Stimulated activated CD4-positive, alpha-beta T cell treated with anti-CD3 and anti-CD28 coated beads, Interleukin-1b, Interleukin-23, amount 100 ng/mL, for 48 hours (primary cell): ENCODE results near the gene ADGRL2.

Experiments
- DNase-seq: peaks from one replicate; pipeline ENCODE4 v3.0.0-alpha.2; 2020

ADGRL2 gene

DNA sequence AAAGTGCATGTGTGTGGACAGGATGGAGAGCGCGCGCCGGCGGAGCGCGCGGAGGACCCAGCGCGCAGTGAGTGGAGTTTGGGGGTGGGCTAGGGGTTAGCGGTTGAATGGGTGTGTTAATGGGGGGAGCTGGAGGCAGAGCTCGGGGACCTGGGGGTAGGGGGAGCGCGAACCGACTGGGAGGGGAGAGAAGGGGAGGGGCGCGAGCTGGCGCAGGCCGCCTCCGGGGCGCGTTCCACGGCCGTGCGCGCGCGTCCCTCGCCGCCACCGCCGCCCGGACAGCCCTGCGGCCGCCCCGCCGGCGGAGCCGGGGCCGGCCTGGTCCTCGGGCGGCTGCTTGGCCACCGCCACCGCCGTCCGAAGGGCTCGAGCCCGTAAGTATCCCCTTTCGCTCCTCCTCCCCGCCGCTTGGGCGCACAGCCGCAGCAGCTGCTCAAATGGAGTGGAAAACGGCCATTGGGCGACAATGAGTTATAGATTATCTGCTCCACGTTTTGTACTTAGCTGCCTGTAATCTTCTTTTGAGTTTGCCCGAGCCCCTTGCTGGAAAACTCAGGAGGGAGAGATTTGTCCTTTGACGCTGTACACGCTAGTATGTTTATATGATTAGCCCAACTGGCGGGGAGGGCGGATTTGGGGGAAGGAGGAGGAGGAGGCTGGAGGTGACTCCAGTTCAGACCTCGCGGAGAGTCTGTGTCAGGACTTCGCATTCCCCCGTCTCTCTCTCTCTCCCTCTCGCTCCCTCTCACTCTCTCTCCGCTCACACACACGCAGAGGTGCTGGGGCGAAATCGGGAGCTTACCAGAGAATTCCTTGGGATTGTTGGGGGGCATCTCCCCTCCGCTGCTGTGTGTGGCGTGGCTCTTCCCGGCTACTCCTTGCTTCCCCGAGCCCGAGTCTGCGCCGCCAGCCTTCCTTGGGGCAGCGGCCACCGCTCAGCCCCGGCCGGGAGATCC, at the start of gene ADGRL2:
Gene ADGRL2, plus strand, starts transcription at position 240 of the 956 bp plus-strand sequence. CDS start 36,051 bp downstream, outside the sequence.
- no peak for DNase-seq

DNA sequence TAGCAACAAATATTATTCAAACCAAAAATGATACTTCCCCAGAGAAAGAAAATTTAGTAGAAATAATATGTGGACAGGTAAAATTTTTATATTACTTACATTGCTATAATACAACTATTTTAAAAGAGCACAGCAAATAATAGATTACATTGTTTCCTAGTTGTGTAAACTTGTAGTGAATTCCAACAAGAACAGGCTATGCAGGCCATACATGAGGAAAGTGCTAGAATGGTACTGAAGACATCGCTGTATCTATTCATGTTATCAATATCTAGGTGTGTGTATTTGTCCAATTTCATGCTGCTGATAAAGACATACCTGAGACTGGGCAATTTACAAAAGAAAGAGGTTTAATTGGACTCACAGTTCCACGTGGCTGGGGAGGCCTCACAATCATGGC, 47.9 kb upstream of the ADGRL2 start:
- no peak for DNase-seq

DNA sequence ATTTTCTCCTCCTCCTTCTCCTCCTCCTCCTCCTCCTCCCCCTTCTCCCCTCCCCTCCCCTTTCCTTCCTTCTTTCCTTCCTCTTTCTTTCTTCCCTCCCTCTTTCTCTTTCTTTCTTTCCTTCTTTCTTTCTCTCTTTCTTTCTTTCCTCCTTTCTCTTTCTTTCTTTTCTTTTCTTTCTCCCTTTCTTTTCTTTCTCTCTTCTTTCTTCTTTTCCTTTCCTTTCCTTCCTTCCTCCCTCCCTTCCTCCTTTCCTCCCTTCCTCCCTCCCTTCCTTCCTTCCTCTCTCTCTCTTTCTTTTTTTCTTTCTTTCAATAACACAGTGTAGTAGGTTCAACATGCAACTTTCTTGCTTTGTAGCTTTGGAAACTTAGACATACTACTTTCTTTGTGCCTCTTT, 46.3 kb upstream of the ADGRL2 start:
- no peak for DNase-seq

- DNase-seq, result no peak
These were observed 43.9 kb upstream of the ADGRL2 start for GRCh38 chr1:81756872-81757271.

GRCh38 chr1:81757398-81758020, 43.2 kb upstream of the ADGRL2 start:
- no peak for DNase-seq

GRCh38 chr1:81758181-81758580, 42.6 kb upstream of the ADGRL2 start:
- DNase-seq, result no peak

DNA sequence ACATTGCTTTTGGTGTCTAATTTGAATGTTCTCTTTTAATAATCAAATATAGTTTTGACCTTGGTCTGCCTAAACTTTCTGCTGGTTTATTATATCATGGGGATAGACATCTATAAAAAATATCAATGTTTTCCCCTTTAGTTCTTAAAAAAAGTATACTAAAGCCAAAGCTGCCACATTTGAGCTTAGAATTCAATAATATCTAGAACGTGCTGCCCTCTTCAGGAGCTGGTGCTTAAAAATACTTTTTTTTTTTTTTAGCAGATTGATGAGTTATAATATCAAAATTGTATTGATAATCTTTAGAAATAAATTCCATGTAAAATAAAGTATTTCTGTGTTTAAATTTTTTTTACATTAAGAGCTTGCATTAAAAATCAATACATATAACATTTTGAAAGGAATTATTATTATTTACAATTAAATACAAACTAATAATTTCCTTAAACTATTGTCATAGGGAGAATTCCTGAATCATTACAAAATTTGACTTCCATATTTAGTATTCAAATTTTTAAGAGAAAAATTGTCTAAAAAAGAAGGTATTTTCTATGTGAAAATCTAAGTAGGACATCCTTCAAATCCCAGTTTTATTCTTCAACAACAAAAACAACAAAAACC, 40.1 kb upstream of the ADGRL2 start:
- no peak for DNase-seq

DNA sequence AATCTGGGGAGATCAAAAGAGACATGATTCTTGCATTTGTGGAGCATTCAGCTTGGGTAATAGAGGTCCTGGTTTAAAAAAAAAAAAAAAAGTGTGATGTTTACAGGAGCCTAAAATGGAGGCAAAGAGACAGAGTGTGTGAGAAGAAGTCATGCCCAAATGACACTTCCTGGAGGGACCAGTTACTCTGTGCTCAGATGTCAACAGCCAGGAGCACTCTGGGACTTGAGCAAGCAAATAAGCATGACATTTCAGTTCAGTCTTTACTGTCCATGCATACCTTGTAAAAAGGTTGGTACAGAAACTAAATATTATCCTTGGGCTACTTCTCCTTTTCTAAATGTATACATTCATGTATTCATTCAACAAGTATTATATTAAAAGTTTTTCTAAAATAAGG, 25.2 kb upstream of the ADGRL2 start:
- no peak for DNase-seq

DNA sequence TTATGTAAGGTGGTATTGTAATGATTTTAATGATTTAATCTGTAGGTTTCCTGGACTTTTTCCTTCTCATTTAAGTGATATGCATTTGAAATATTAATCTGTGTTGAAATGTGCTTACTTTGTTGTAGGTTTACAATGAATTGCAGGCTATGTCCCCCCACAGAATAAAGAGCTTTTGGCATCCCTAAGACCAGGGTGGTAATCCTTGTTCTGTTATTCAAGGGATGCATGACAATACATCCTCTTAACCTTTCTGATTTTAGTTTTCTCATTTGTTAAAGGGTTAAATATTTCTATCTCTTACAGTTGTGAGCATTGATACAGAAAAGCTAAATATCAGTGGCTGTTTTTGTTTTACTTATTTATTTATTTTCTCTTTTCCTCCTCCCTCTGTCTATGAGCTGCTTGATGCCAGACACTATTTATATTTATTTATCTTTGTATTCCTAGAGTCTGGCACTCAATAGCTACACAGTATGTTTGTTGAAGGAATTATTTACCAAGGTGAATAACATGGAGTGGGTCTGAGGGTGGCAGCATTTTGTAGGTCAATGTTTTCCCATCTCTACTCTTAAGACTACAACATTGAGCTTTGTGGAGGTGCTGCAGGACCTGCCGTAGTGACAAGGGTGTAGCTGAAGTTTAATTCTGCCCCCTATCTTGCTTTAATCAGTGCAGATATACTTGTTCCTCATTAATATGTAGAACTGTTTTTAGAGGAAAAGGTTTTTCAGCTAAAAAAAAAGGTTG, 19.9 kb upstream of the ADGRL2 start:
- no peak for DNase-seq

DNA sequence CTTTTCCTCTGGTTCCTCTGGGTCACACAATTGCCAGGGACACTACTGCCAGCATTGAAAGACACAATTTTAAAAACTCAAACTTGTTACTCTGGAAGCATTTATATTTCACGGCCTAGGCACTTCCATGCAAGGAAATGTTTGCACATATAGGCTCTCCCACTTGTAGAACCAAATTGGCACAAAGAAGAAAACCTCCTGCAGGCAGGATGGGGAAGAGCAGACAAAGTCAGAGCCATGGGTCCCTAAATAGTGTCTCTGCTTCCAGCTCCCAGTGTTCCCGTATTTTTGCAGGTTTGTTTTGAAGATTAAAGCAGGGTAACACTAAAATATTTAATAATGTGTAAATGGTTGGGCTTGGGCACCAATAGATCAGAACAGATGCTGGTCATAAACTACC, 19.0 kb upstream of the ADGRL2 start:
- DNase-seq, result no peak

DNA sequence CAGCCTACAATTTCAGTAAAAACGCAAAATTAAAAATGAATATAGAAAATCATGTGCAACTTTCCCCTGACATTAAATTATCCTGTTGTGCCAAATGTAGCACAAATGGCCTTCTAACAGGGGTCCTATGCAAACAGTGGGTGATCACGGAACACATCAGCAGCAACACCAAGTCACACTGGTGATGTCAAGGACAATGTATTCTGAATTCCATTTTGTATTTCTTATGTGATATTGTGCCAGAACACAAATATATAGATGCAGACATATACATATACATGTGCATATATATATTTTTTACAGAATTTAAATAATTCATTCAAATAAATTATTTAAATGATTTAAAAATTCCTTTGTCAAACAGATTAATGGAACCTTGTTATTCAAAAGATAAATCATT, 8.6 kb upstream of the ADGRL2 start:
- no peak for DNase-seq

DNA sequence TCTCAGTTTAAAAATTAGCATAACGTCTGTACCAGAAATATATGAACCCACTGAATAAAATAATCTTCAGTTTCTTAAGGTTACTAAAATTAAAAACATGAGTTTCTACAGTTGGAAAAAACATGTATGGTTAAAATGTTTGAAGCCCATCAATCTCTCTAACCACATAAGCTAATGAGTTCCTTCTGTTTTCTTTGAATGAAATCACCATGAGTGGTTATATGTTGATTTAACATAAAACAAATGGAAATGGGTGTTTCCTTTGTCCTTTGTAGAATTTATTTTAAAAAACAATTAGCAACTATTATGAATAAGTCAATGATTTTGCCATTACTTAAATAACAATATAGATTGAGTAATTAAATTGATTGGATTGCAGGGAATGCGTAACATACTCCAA, 3.0 kb upstream of the ADGRL2 start:
- DNase-seq, result no peak

GRCh38 chr1:81799939-81800694, 617 bp upstream of the ADGRL2 start:
- DNase-seq, result no peak

DNA sequence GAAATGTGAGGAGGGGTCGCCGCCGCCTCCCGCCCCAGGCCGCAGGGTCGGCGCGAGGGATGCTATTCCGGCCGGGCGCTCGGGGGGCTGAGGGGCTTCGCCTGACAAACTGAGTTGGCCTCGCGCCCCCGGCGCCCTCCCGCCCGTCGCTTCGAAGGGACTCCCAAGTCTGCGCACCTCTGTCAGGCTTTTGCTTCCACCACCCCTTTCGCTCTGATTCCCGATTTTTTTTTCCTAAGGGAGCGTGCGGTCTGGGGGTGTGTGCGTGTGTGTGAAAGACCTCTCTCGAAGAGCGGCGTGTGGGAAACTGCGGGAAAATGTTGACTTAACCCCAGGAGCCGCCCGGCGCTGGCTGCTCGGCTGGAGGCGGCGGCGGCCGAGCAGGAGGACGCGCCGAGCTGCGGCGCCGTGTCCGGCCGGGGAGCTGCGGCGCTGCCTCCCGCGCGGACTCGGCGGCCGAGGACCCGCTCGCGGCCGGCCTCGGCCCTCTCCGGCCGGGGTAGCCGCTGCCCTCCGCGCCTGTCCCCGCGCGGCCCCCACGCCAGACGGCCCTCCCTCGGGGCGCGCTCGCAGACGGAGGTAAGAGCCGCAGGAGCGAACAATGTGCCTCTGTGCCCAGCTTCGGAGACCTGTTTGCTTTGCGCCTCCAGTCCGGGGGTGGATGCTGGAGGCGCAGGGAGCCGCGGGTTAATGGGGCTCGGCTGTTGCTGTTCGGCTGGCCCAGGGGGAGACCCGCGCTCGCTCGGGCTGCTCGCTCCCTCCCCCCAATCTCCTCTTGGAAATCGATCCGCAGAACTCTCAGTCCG, 1.1 kb downstream of the ADGRL2 start:
- DNase-seq, result no peak

DNA sequence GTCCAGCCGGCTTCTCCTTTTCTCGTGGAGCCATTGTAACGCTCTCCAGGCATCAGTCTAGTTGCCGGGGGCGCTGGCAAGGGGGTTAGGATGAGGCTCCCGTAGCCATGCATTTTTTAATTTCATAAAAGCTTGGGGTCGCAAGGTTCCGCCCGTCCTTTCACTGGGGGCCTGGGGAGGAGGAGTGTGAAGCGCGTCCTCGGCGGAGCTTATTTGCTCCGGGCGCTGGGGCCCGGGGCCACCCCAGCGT, 1.6 kb downstream of the ADGRL2 start:
- no peak for DNase-seq

DNA sequence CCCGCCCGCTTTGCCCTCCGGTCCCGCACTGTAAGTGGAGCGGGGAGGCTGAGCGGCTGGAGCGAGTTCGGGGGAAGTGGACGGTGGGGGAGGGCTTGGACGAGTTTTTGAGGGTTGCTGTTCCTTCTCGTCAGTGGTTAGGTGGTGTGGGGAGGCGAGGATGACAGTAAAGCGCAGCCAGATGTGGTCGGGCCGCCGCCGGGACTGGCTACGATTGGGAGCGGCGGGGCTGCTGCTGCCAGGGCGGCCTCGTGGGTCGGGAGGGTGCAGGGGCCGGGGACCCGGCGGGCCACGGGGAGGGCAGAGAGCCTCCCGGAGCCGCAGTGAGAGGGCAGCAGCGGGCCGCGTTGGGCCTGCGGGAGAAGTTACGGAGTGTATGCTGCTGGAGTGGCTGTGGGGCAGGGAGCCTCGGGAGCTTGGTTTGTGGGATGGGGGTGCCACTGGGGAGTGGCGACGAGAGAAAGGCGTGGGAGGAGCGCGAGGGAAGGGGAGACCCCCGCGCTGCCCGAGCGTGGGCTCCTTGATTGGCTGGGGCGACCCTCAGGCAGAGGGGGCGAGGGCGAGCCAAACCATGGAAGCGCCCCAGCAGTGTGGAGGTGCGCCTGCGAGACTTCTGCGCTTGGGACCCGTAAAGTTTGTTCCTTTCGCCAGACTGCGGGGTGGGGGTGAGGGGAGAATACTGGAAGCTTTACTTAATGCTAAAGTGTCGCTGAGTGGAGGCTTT, 2.1 kb downstream of the ADGRL2 start:
- no peak for DNase-seq

DNA sequence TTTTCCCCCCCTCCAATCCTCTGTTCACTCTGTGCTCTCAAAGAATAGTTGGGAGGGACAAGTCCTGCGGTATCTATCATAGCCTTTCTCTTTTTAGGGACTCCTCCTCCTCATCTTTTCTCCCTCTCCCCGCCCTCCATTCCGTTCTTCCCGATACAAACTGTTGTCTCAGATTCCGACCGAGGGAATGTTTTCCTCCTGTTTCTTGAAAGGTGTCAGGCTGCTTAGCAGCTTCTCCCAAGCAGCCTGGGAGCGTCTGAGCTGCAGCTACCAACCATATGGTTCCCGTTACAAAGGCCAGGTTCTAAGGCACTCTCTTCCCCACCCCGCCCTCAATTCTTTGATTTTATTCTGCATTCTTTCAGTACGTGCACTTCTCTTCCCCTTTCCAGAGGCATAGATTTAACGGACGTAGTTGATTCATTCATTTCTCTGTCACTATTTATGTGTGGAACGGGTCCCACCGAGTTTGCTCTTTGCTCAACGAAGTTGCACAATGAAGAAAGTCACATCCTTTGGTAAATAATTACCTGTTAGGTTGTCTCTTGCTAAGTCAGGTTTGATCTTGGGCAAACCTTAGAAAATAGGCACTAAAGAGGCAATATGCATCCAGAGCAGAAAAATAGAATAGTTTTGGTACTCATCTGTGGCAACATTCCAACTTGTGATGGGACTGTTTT, 2.8 kb downstream of the ADGRL2 start:
- DNase-seq, result no peak

DNA sequence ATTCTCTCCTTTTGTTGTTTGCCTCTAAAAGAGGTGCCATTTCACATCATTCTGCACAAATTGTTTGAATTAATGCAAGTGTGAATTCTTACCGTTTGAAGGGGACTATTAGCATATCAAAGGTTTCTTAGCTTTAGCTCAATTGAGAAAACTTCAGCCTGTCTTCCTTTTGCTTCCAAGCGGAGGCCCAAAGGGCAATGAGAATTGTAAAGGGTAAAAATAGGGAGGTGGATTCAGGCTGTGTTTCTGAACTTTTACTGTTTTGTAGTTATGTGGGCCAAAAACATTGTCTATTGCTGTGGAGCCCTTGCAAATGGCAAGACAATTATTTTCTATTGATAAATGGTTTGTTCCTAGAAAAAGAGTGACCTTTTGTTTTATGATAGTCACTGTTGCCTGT, 3.6 kb downstream of the ADGRL2 start:
- no peak for DNase-seq

DNA sequence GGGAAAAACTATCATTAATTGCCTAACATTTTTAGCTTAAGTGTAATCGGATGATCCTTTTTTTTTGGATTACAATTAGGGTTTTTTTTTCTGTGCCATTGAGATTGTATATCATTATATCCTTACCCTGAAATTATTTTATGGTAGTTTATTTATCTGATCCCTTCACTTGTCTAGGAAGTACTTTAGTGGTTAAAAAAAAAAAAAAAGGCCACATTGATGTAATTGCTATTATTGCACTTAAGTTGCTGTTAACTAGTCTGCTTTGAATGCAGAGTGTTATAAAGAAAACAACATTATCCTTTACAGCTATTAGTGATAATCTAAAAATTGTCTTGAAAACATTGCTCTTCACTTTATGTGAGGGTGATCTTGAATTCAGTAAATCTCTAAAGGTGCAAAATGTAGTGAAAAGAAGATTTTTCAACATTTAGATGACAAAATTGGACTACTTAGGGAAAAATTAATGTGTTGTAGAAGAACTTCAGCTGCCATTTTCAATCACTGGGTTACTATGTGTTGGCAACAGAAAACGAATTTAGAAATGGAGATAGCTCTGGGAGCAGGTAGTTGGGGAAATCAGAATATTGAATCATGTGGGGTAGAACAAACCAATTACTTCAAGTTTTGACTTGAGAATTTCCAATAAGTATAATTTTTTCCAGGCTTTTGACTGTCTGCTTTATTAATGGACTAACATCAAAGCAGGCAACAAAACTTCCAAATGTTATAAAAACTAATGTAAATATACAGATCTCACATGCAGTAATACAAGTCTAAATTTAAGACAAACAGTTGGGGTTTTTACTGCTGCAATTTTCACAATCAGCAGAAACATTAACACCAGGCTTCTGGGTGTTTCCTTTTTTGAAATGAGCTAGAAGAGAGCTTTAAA, 5.0 kb downstream of the ADGRL2 start:
- no peak for DNase-seq

- DNase-seq, result no peak
These were observed 5.7 kb downstream of the ADGRL2 start for GRCh38 chr1:81806432-81806770.
